HG02588 (cell line): Measurements from ENCODE around the gene ARHGAP6.
"Not testable (repeated sequence)": the region's sequence is repeated elsewhere in the genome, so short reads cannot be mapped to it uniquely, and the experiment has no call there.

Source experiments
- ATAC-seq: cut with Tn5 transposase; IDR thresholded peaks from one replicate; pipeline ENCODE4 v1.9.1; 2021; ENCODE audit warnings: mild to moderate bottlenecking, moderate library complexity; ENCODE audit not compliant: unreplicated experiment

The ARHGAP6 gene

DNA sequence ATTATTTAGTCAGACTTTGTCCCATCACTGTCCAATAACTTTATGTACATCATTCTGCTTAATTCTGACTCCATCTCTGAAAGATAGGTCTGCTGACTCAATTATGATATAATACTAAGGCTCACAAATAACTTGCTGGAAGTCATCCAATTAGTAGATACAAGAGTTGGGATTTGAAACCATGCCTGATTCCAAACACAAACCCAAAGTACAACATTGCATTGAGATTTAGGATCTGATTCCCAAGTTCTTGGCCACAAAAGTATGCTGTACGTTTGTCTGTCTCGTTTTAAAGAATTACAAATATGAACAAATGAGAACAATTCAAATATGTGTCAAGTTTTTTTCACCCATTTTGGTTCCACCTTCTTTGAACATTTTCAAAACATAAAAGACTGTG lies 263.8 kb downstream of the ARHGAP6 start:
- ATAC-seq, result no peak

DNA sequence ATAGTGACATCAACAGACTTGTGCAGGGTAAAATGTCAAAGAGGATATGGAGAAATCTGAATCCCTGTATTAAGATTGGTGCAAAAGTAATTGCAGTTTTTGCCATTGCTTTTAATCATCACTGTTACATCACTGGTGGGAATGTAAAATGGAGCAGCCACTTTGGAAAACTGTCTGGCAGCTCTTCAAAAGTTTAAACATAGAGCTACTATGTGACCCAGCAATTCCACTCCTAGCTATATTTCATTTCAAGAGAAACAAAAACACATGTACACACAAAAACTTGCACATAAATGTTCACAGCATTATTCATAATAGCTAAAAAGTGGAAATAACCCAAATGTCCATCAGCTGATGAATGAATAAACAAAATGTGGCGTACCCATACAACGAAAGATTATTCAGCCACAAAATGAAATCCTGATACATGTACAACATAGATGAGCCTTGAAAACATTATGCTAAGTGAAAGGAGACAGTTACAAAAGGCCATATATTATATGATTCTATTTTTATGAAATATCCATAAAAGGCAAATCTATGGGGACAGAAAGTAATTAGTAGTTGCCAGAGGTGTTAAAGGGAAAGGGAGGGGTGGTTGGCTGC lies 266.1 kb downstream of the ARHGAP6 start:
- no peak for ATAC-seq

DNA sequence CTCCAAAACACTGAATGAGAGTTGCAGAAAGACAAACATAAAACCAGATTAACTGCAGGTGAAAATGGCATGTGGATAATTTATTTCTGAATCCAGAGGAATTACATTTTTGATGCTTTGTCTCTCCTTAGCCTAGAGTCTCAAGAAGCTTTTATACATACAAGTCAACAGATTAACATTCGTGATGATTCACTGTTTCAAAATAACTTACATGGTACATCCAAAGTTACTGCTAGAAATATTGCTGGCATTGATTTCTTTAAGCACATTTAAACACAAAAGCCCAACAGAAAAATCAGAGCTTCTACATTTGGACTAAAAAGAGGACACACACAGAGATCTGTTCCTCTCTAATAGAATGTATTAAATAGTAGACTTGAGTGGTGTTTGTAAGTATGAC lies 266.9 kb downstream of the ARHGAP6 start:
- no peak for ATAC-seq

GRCh38 chrX:11398139-11398538 lies 267.6 kb downstream of the ARHGAP6 start:
- no peak for ATAC-seq

DNA sequence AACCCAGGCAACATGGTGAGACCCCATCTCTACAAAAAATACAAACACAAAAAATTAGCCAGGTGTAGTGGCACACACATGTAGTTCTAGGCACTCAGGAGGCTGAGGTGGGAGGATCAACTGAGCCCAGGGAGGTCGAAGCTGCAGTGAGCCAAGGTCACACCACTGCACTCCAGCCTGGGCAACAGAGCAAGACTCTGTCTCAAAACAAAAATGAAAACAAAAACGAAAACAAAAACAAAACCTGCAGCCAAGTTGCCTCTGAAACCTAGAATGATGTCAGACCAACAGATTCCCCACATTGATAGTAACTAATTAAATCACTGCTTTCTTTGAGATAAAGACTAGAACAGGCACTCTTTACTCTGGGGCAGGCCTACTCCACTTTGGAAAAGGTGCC lies 268.0 kb downstream of the ARHGAP6 start:
- ATAC-seq, result peak; percentile 73

- ATAC-seq, result no peak
Measured at GRCh38 chrX:11395859-11396258, 269.9 kb downstream of the ARHGAP6 start.

DNA sequence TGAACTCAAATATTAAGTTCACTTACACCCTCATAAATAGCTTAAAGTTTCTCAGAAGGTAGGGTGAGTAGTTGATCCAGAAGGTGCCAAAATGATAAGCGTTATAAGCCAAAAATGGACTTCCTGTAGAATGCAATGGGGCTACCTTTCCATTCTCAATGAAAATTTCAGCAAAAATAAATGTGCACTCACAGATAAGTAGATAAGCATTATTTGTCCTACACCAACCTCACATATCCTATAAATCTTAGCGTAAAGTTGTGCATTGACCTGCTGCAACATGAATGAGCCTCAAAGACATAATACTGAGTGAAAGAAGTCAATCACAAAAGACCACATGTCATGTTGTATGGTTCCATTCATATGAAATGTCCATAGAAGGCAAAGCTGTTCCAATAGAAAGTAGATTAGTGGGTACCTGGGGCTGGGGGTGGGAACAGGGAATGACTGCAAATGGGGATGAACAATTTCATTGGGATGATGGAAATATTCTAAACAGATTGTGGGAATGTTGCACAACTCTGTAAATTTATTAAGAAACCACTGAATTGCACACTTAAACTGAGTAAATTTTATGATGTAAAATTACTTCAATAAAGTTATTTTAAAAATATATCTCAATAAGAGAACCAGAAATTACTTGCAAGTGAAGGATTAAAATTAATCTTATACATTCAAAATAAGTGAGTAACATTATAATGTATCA lies 271.6 kb downstream of the ARHGAP6 start:
- no peak for ATAC-seq

DNA sequence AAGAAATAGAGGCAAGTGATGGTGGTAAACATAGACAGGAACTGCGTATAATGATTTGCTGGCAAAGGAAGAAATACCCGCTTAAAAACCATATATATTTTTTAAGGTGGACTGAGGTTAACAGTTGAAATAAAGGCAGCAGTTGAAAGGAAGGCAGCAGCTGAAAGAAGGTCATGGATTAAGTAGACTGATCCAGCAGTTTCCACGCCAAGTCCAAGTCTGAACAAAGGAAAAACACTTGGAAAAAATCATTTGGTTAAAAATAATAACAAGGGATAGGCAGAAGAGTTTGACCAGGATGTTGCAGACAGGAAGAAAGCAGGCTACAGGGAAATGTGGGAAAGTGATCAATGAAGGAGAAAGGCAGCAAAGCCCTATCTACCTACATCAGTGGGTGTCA lies 278.9 kb downstream of the ARHGAP6 start:
- no peak for ATAC-seq

GRCh38 chrX:11386001-11386523 lies 279.7 kb downstream of the ARHGAP6 start:
- no peak for ATAC-seq

GRCh38 chrX:11382930-11383329 lies 282.8 kb downstream of the ARHGAP6 start:
- no peak for ATAC-seq

DNA sequence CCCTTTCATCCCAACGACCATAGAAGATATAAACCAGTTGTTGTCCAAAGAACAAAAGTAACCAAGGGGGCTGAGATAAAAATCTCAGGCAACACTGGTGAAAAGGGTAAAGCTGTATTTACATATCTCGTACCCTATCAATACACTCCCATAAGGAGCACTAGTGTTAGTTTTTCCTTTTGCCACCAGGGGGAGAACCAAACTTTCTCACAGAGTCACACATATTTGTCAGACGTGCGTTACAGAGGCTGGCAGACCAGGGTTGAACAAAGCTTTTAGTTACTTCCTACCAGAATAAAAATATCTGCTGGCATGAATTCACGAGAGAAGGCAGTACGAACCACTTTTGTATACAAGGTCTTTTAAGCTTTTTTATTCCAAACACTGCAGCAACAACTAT lies 284.3 kb downstream of the ARHGAP6 start:
- peak; percentile 71 for ATAC-seq

- ATAC-seq, result no peak
Measured at GRCh38 chrX:11380187-11380844, 285.4 kb downstream of the ARHGAP6 start.

GRCh38 chrX:11376163-11376562 lies 289.6 kb downstream of the ARHGAP6 start:
- ATAC-seq, result no peak

- no peak for ATAC-seq
Measured at GRCh38 chrX:11375614-11376119, 290.1 kb downstream of the ARHGAP6 start.

DNA sequence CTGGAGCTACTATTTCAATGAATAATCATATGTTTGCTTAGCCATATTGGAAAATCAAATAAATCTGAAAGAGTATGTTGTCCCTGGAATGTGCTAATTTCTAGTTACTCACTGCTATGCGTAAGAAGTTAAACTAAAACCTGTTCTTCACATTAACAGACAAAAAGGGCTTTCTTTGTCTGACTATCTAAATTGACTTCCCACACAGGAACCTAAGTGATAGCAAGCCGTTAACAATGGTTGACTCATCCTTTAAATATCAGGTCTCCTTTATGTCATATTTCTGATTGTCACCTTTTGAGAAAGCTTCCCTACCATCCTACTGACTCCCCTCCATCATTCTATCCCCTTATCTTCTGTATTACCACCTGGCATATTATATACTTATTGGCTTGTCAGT lies 291.1 kb downstream of the ARHGAP6 start:
- no peak for ATAC-seq

DNA sequence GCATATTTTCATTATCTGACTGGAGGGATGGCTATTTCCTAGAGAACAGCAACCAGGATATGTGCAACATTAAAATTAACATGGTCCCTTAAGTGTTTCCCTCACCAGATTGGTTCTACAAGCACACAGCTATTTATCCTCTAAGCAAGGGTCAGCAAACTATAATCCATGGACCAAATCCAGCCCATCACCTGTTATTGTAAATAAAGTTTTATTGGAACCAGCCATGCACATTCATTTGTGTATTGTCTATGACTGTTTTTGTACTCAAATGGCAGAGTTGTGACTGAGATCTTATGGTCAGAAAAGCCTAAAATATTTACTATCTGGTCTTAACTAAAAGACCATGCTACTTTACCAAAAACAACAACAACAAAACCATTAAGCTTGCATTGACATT lies 294.6 kb downstream of the ARHGAP6 start:
- ATAC-seq, result no peak

GRCh38 chrX:11367609-11368430 lies 297.9 kb downstream of the ARHGAP6 start:
- no peak for ATAC-seq

DNA sequence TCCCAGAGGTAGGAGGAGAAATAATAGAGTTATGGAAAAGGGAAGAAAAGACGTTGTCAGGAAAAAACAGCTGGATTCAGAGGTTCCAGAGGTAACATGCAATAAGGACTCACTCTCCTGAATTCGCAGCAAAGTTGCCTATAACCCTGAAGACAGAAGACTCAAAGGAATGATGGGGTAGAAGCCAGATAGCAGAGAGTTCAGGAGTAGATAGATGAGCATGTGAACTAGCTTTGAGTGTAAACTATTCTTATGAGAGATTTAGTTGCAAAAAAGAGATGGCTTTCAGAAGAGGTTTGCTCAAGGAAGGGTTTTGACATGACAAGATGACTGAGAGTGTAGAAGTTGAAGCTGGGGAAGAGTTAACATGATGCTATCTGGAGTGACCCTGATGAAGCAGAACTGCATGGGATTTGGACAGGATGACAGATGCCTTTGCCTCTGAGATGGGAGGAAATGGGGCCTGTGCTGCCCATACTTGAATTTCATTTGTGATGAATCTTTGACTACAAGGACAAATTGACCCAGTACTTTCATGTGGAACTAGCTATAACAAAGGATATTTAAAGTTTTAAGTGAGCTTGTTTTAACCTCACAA lies 298.6 kb downstream of the ARHGAP6 start:
- ATAC-seq, result no peak

GRCh38 chrX:11365426-11365825 lies 300.3 kb downstream of the ARHGAP6 start:
- ATAC-seq, result no peak

- no peak for ATAC-seq
Measured at GRCh38 chrX:11364835-11365234, 300.9 kb downstream of the ARHGAP6 start.

DNA sequence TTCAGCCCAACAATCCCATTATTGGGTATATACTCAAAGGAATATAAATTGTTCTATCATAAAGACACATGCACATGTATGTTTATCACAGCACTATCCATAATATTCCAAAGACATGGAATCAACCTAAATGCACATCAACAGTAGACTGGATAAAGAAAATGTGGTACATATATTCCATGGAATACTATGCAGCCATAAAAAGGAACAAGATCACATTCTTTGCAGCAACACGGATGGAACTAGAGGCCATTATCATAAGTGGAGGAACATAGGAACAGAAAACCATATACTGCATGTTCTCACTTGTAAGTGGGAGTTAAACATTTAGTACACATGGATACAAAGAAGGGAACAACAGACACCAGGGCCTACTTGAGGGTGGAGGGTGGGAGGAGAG lies 301.9 kb downstream of the ARHGAP6 start:
- not testable (repeated sequence) for ATAC-seq
